Activated naive CD4-positive, alpha-beta T cell (primary cell): ENCODE results near the gene STX1A.

Experiments used
- DNase-seq, 4 experiments: peaks; one replicate each; lab custom pipeline; 2025; lab: John Stamatoyannopoulos, UW

The STX1A gene

DNA sequence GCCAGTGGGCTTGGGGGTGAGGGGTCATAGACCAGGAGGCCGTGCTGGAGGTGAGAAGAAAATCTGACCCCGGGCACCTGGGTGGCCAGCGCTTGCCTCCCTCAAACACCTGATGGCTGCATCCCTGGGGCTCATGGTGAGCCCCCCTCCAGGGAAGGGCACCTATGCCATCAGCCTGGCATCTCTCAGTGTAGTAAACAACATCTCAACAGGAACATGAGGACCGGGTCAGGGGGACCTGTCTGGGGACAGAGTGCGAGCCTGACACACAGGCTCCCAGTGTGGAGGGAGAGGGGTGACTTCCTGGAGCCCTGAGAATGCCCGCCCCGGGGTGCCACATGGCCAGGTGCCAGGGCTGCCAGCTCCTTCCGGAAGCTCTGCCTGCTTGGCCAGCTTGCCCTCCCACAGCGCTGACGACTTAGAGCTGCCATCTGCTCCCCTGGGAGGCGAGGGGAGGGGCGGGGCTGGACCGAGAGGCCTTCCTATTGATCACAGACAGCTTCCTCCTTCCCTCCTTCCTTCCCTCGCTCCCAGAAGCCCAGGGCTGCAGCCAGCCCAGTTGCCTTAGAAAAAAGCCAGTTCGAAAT is 12.3 kb downstream of the STX1A start:
- peak in 2 of 4 experiments; percentile 11 to 31 for DNase-seq

DNA sequence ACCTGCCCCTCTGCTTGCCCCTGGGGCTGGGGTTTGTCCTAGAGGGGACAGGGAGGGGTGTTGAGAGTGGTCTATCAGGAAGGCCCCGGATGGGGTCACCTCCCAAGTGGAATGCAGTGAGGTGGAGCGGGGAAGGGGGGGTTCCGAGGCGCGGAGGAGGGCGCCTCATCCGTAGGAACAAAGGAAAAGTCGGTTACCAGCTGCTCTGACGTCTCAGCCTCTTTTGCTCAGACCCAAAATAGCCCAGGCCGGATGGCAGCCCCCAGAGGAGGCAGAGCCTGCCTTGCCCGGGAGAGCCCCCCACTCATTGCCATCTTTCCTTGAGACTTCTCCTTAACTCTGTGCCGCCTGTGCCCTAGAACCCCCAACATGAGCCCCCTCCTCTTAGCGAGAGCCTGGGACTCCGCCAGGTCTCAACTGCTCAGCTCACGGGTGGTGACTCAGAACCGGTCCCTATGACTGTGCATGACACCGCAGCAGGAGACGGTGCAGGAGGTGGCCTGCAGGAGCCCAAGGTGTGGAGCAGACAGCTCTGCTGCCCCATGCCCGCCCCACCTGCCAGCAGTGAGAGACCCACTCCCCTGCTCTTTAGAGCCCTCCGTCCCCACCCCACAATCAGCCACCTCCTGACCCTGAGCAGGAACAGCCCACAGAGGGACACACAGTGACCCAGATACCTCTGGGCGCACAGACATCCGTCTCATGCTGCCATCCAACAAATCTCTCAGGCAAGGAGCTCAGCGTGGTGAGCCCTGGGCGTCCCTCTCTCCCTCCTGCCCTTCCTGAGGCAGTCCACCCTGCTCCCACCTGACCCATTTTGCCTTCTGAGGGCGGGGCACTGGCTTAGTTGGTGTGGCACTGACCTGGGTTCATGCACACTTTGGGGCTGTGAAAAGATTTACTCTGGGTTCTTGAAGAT is 13.1 kb downstream of the STX1A start:
- no peak for DNase-seq

- DNase-seq: no peak
Observed at GRCh38 chr7:73705551-73705920, 13.9 kb downstream of the STX1A start.

- DNase-seq: no peak
Observed at GRCh38 chr7:73704640-73705550, 14.6 kb downstream of the STX1A start.

DNA sequence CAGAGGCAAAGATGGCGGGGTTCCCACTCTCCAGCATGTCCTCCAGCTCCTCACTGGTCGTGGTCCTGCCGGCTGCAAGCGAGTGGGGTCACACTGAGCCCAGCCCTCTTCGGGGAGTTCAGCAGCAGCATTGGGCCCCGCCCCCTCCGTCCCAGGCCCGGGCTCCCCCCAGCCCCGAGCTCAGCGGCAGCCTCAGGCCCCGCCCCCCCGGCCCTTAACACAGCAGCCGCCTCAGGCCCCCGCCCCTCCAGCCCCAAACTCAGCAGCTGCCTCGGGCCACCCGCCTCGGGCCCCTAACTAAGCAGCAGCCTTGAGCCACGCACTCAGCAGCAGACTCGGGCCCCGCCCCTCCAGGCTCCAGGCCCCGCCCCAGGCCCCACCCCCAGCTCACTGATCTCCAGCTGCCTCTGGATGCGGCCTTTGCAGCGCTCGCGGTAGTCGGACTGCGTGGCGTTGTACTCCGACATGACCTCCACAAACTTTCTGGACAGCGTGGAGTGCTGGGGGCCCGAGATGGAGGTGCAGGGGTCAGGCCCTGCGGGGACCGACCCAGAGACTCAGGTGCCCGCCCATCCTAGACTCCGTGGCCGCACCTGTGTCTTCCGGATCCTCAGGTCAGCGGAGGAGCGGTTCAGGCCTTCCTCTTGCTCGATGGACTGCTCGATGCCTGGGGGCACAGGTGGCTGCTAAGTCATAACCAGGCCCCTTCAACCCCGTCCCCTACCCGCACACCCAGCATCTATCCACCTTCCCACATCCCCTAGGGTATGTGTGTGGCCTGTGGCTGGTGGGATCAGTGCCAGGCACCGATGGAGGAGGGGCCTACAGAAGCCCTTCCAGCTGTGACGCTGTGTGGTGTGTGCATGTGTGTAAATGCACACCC is 15.5 kb downstream of the STX1A start:
- DNase-seq: peak in 2 of 4 experiments; percentile 35 to 65

DNA sequence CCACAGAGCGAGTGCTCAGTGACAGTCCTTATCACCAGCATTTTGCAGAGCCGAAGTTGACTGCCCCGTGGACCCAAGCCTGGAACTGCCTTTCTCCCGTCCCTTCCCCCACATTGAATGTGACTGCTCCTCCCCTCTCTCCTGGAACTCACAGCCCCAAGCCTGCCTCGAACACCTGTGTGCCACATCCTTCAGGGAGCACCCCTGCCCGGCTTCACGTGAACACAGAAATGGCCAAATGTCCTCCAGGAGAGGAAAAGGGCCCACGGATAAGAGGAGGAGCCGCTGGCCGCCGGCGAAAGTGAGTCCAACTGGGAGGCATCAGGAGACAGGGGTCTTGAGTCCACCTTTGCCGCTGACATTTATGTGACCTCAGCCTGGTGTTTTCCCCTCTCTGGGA is 16.2 kb downstream of the STX1A start:
- DNase-seq: no peak

- no peak for DNase-seq
Observed at GRCh38 chr7:73702665-73703064, 16.8 kb downstream of the STX1A start.

GRCh38 chr7:73702226-73702625 is 17.2 kb downstream of the STX1A start:
- DNase-seq: no peak

DNA sequence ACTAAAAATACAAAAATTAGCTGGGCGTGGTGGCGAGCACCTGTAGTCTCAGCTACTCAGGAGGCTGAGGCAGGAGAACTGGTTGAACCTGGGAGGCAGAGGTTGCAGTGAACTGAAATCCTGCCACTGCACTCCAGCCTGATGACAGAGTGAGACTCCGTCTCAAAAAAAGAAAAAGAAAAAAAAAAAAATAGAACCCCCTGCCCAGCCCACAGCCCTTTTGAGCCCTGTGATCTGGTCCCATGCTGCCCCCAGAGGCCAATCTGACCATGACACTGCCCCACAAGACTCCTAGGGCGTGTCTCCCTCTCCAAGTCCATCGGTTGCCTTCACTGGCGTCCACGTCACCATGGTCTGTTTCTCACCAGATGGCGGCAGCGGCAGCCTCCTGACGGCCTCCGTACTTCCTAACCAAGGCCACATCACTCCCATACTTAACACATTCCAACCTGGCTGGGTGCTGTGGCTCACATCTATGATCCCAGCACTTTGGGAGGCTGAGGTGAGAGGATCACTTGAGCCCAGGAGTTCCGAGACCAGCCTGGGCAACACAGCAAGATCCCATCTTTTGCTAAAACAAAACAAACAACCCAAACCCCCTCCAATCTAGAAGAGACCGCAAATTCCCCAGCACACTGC is 18.0 kb downstream of the STX1A start:
- peak in 1 of 4 experiments; percentile 14 for DNase-seq

DNA sequence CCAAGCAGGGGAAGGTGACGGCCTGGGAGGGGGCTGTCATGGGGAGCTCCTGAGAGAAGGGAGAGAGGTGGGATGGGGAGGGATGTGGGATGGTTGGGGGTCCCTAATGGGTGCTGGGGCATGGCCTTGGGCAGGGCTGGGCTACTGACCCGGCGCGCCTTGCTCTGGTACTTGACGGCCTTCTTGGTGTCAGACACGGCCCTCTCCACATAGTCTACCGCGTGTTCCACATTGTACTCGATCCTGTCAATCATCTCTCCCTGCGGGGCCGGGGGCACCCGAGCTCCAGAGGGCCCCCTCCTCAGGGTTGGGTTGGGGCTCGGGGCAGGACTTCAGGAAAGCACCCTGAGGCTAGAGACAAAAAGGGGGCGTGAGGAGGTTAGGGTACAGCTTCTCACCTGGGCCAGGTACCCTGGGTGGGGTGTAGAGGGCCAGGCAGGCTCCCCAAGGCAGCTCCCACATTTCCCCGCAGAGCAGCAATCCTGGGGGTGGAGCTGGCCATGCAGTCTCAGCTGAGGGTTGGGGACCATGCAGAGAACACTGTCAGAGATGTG is 18.8 kb downstream of the STX1A start:
- DNase-seq: no peak

- no peak for DNase-seq
Observed at GRCh38 chr7:73700069-73700423, 19.4 kb downstream of the STX1A start.

- DNase-seq: no peak
Observed at GRCh38 chr7:73699370-73700068, 19.9 kb downstream of the STX1A start.

- no peak for DNase-seq
Observed at GRCh38 chr7:73698410-73698809, 21.1 kb downstream of the STX1A start.

- no peak for DNase-seq
Observed at GRCh38 chr7:73696372-73696771, 23.1 kb downstream of the STX1A start.

DNA sequence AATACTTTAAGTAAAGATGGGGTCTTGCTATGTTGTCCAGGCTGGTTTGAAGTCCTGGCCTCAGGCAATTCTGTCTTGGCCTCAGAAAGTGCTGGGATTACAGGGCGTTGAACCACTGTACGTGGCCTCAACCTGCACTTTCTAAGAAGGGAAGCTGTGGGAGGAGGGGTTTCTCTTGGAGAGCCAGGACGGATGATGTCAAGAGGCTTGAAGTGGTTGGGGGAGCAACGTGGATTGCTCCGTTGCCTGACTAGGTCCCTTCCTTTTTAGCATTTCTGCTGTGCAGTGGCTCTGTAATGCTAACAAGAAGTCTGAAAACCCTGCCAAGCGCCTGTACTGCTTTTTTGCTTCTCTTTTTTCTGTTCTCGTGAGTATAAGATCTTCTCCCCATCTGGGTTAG is 28.8 kb downstream of the STX1A start:
- no peak for DNase-seq

DNA sequence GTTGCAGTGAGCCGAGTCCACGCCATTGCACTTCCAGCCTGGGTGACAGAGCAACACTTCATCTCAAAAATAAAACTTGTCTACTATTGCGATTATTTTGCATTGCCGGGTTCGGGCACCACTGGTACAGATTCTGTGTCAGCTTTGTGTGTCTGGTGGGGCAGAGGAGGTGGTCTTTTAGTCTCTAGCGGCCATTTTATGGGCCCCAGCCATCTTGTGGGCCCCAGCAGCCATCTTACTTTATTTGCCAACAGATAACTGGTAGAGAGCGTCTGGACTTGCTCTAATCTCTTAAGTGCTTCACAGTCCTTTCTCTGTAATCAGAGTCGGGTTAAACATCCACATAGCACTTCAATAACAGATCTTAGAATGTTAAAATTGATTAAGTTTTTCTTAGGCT is 31.2 kb downstream of the STX1A start:
- no peak for DNase-seq

DNA sequence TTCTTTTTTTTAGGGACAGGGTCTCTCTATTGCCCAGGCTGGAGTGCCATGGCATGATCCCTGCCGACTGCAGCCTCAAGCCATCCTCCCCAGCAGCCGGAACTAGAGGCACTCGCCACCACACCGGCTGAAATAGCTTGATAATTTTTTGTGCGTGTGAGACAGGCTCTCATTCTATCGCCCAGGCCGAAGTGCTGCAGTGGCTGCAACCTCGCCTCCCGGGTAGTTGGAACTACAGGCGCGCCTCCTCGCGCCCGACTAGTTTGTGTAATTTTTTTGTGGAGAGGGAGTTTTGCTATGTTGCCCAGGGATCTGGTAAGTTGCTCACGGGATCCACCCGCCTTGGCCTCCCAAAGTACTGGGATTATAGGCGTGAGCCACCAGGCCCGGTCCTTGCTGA is 34.2 kb downstream of the STX1A start:
- no peak for DNase-seq

GRCh38 chr7:73683788-73684693 is 35.4 kb downstream of the STX1A start:
- peak in 1 of 4 experiments; percentile 45 for DNase-seq
